ENCODE results near the gene CST11. TPM values are rescaled to one million over a fixed set of nuclear protein-coding genes. Genes with fewer than 3 reads are reported as not detected.
"Not testable (repeated sequence)": the region's sequence is repeated elsewhere in the genome, so short reads cannot be mapped to it uniquely, and the experiment has no call there.

Gene CST11
- total RNA-seq (ENCODE audit: insufficient read depth, low replicate concordance): not detected

DNA sequence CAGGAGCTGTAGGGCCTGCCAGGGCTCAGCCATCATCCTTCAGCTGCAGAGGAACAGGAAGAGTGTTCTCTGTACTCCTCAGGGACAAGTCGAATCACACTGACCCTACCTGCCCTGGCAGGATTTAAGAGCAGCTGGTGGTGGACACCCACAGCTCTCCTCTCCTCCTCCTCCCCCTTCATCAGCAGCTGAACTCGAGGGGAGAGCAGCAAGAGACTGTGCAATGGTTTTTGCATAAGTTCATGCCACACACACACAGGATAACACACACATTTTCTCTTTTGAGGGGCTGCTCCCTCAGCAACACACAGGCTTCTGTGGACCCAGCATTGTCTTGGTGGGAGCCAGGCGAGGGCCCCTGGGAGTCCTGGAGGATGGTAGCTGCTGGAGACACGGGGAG lies at the start of gene CST11:
Gene CST11, minus strand, starts transcription at position 101 of the 400 bp plus-strand sequence. Its CDS starts 65 bp downstream, at position 36.
- no peak for DNase-seq (ENCODE audit: low spot score)

DNA sequence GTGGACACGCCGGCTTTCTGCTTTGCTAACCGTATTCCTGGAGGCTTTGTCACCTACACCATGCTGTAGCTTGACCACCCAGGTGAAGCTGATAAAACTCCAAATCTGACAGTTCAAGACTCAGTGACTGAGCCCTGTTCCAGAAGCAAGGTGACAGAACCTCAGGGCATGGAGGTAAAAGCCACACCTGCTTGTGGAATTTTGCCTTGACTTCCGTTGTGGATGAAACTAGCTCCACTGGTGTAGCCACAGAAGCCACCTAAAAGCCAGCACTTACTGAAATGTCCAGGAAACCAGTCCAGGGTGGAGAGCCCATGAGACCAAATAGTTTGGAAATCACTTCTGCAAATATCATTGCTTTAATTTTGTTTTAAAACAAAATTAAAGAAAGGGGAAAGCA lies 49.2 kb upstream of the CST11 start:
- DNase-seq (ENCODE audit: low spot score): no peak

DNA sequence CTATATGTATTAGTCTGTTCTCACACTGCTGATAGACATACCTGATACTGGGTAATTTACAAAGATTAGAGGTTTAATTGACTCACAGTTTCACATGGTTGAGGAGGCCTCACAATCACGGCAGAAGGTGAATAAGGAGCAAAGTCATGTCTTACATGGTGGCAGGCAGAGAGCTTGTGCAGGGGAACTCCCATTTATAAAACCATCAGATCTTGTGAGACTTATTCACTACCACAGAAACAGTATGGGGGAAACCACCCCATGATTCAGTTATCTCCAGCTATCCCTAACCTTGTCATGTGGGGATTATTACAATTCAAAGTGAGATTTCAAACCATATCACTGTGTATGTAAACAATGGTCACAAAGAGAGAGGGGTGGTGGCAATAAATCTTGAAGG lies 44.9 kb upstream of the CST11 start:
- no peak for DNase-seq (ENCODE audit: low spot score)

- DNase-seq (ENCODE audit: low spot score): no peak
Measured at GRCh38 chr20:23493172-23493772, 40.6 kb upstream of the CST11 start.

DNA sequence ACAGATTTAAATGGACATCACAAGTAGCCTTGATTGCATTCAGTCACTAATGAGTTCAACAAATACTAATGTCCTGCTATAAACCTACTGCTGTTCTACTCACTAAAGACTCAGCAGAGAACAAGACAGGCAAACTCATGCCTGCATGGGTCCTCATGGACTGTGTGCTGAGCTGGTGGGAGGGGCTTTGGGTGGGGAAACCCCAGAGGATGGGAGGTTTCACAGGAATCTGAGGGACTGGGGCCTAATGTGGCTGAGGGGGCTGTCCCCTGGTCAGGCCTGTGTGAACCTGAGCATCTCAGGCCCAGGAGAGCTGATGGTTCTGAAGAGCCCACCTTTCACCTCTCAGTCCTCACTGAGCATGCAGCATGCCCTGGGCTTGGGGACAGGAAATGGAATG lies 39.6 kb upstream of the CST11 start:
- DNase-seq (ENCODE audit: low spot score): no peak

DNA sequence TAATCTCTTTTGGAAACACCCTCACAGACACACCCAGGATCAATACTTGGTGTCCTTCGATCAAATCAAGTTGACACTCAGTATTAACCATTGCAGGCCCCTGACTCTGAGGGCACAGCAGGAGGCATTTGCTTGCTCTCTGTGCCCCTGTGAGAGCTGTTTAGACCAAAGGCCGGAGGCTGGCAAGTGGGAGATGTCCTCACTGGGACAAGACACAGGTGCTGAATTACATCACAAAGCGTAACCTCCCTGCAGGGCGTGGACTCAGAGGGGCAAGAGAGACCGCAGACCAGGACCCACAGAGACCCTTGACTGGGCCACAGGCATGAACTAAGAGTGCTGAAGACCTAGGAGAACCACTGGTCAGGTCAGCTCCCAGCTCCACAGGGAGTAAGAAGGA lies 38.1 kb upstream of the CST11 start, which contains the start of gene CST8:
Gene CST8, plus strand, starts transcription at position 301 of the 400 bp plus-strand sequence. CDS start 551 bp downstream, outside the sequence.
- no peak for DNase-seq (ENCODE audit: low spot score)

GRCh38 chr20:23488996-23489395 lies 36.3 kb upstream of the CST11 start:
- no peak for DNase-seq (ENCODE audit: low spot score)

DNA sequence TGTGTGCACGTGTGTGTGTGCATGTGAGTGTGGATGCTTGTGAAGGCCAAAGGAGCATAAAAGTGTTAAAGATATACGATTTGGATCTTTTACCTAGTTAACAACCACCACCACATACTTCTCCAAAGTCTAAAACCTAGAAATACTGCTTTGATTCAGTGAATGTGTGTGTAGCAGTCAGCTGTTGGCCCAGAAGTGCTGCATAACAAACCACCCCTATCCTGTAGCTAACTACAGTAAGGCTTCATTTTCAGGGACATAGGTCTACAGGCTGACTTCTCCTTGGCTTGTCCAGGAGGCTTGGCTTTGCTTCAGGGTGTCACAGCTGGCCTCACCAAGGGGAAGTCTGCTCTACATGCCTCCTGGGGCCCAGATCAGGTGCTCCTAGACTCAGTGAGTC lies 35.8 kb upstream of the CST11 start:
- no peak for DNase-seq (ENCODE audit: low spot score)

- no peak for DNase-seq (ENCODE audit: low spot score)
Measured at GRCh38 chr20:23484081-23484480, 31.4 kb upstream of the CST11 start.

DNA sequence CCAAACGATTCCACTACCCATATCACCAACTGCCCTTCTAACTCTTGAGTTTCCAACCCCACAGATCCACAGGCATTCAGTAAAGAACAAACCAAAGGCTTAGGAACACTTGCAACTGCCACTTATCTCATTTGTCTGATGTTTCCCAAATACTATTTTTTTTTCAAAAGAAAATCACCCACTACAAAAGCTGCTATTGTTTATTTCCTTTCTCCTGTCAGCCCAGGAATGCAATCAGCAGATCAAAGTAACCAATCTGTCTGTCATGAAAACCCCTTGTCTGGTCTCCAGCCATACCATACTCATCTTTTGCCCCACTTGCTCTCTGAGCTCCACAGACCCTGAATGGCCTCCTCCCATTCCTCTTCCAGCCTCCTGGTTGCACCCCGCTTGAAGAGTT lies 29.5 kb upstream of the CST11 start:
- DNase-seq (ENCODE audit: low spot score): no peak

GRCh38 chr20:23479043-23479442 lies 26.4 kb upstream of the CST11 start:
- DNase-seq (ENCODE audit: low spot score): no peak

- DNase-seq (ENCODE audit: low spot score): no peak
Measured at GRCh38 chr20:23477223-23477622, 24.5 kb upstream of the CST11 start.

GRCh38 chr20:23476015-23476754 lies 23.5 kb upstream of the CST11 start:
- no peak for DNase-seq (ENCODE audit: low spot score)

GRCh38 chr20:23475395-23475794 lies 22.7 kb upstream of the CST11 start:
- no peak for DNase-seq (ENCODE audit: low spot score)

DNA sequence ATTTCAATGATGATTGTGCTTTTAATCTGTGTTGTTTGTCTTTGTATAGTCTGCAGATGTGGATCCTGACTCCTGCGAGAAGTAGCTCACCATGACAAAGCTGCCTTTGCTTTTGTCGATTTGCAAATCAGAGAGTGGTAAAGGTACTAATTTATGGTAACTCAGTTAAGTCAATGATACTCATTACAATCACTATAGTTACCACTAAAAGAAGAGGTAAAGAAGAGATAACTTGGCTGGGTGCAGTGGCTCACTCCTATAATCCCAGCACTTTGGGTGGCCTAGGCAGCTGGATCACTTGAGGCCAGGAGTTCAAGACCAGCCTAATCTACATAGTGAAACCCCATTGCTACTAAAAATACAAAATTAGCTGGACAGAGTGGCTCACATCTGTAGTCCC lies 20.6 kb upstream of the CST11 start:
- DNase-seq (ENCODE audit: low spot score): not testable (repeated sequence)

GRCh38 chr20:23472306-23472705 lies 19.6 kb upstream of the CST11 start:
- not testable (repeated sequence) for DNase-seq (ENCODE audit: low spot score)

DNA sequence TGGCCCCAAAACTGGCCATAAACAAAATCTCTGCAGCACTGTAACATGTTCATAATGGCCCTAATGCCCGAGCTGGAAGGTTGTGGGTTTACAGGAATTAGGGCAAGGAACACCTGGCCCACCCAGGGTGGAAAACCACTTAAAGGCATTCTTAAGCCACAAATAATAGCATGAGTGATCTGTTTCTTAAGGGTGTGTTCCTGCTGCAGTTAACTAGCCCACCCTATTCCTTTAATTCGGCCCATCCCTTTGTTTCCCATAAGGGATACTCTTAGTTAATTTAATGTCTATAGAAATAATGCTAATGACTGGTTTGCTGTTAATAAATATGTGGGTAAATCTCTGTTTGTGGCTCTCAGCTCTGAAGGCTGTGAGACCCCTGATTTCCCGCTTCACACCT lies 14.3 kb upstream of the CST11 start:
- not testable (repeated sequence) for DNase-seq (ENCODE audit: low spot score)

- no peak for DNase-seq (ENCODE audit: low spot score)
Measured at GRCh38 chr20:23461180-23461579, 8.5 kb upstream of the CST11 start.

DNA sequence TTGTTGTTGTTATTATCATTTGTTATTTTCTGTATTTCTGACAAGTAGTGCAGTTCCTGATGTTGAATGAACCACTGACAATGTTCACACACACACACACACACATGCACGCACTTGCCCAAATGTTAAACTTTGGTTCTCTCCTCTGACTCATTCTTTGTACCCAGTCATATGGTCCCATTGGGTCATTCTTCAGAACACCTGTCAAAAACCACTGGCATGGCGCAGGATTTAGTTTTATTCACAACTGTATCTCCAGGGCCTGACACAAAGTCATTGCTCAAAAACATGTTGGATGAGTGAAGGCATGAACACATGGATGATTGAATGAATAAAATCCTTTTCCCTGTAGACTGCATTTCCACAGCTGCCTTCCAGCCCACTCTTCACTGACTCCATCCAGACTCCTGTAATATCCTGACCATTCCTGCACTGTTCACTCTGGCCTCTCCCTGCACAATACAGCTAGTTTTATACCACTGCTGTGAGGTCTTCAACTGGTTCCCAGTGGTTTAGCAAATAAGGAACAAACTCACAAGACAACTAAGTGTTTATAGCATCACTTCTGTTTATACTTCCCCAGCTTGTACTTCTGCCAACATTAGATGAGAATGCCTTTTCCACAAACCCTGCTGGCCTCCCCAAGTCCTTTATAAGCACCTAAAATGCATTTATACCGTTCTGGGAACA lies 6.9 kb upstream of the CST11 start:
- no peak for DNase-seq (ENCODE audit: low spot score)

GRCh38 chr20:23456873-23457272 lies 4.2 kb upstream of the CST11 start:
- no peak for DNase-seq (ENCODE audit: low spot score)

- no peak for DNase-seq (ENCODE audit: low spot score)
Measured at GRCh38 chr20:23456409-23456808, 3.7 kb upstream of the CST11 start.

- no peak for DNase-seq (ENCODE audit: low spot score)
Measured at GRCh38 chr20:23455639-23456038, 3.0 kb upstream of the CST11 start.

- no peak for DNase-seq (ENCODE audit: low spot score)
Measured at GRCh38 chr20:23454816-23455215, 2.1 kb upstream of the CST11 start.
